GM12878 (cell line): ENCODE data around the gene RNF149. TPM values are rescaled to one million over a fixed set of nuclear protein-coding genes. Genes with fewer than 3 reads are reported as not detected.

ENCODE experiments used
- BHLHE40 ChIP-seq, 2 experiments: fragments of 450-650 bp in 1 of 2; IDR thresholded peaks; 2 replicates each; pipeline ENCODE4 v1.6.1; 2011 to 2017; ENCODE audit warnings: low read depth in 2 of 2, borderline replicate concordance in 1 of 2, improper control_type of control experiment in 1 of 2, low read length in 1 of 2, mild to moderate bottlenecking in 1 of 2
- CBFB ChIP-seq: IDR thresholded peaks from 2 replicates; pipeline ENCODE4 v1.6.1; 2016; ENCODE audit warnings: antibody characterized with exemption, low read depth
- HDAC6 ChIP-seq: fragments of 200-600 bp; sonication (generic); IDR thresholded peaks from one replicate; pipeline ENCODE4 v1.8.0; 2017; ENCODE audit warnings: antibody characterized with exemption; ENCODE audit not compliant: unreplicated experiment
- JUND ChIP-seq: IDR thresholded peaks from 2 replicates; pipeline ENCODE4 v1.6.1; 2012; ENCODE audit warnings: low read depth, mild to moderate bottlenecking, low read length, improper control_type of control experiment, moderate library complexity
- KDM1A ChIP-seq: fragments of 200-600 bp; sonication (generic); IDR thresholded peaks from 2 replicates; pipeline ENCODE4 v1.6.1; 2016; ENCODE audit warnings: borderline replicate concordance
- NFYA ChIP-seq: IDR thresholded peaks from 2 replicates; pipeline ENCODE4 v1.6.1; 2011; ENCODE audit warnings: low read depth, mild to moderate bottlenecking, low read length, improper control_type of control experiment, borderline replicate concordance
- NFYB ChIP-seq: IDR thresholded peaks from 2 replicates; pipeline ENCODE4 v1.6.1; 2011; ENCODE audit warnings: low read depth, mild to moderate bottlenecking, low read length, improper control_type of control experiment, moderate library complexity; ENCODE audit not compliant: insufficient read depth
- NR2C1 ChIP-seq: fragments of 450-650 bp; IDR thresholded peaks from 2 replicates; pipeline ENCODE4 v1.6.1; 2017; ENCODE audit warnings: antibody characterized with exemption, mild to moderate bottlenecking, moderate library complexity
- SUZ12 ChIP-seq: fragments of 200-600 bp; sonication (generic); IDR thresholded peaks from one replicate; pipeline ENCODE4 v1.6.1; 2018; ENCODE audit warnings: antibody characterized with exemption, mild to moderate bottlenecking; ENCODE audit not compliant: unreplicated experiment
- ZNF24 ChIP-seq: fragments of 450-650 bp; IDR thresholded peaks from 2 replicates; pipeline ENCODE4 v1.6.1; 2017; ENCODE audit warnings: antibody characterized with exemption, mild to moderate bottlenecking
- ZSCAN29 ChIP-seq: fragments of 450-650 bp; IDR thresholded peaks from 2 replicates; pipeline ENCODE4 v1.6.1; 2017; ENCODE audit warnings: mild to moderate bottlenecking, moderate library complexity
- polyA plus RNA-seq, 11 experiments: library from polyadenylated mRNA; depleted of rRNA in 4 of 11; unstranded in 6 of 11; stranded (reverse) in 5 of 11; fragments of >200 nt; fragmentation: Nextera tagmentation in 4 of 11; fragmentation: Illumina TruSeq in 1 of 11; extraction: Ambion mirVana in 4 of 11; extraction: Trizol in 1 of 11; gene quantifications; 1 replicate in 1 of 11; 2 replicates in 10 of 11; pipeline versions ENCODE4 v1.2.1 to v1.2.3, GENCODE V29; 2011 to 2016; ENCODE audit warnings: inconsistent platforms in 2 of 11, missing spikeins in 2 of 11, low read depth in 1 of 11
- total RNA-seq, 4 experiments: library from RNA; depleted of rRNA in 3 of 4; stranded (reverse); fragments of >200 nt in 3 of 4; fragmentation: Illumina TruSeq in 1 of 4; extraction: Trizol in 1 of 4; gene quantifications; 2 replicates each; pipeline versions ENCODE4 v1.2.1 to v1.2.3, GENCODE V29; 2013 to 2021
- TF ChIP-seq, protein P1 (sequence below): fragments of 450-650 bp; IDR thresholded peaks from 2 replicates; pipeline ENCODE4 v1.6.1; 2016; ENCODE audit warnings: mild to moderate bottlenecking
- TF ChIP-seq, protein P2 (sequence below): fragments of 450-650 bp; IDR thresholded peaks from 2 replicates; pipeline ENCODE4 v1.6.1; 2018; ENCODE audit warnings: borderline replicate concordance, mild to moderate bottlenecking; ENCODE audit not compliant: partially characterized antibody
- TF ChIP-seq, protein P3 (sequence below): IDR thresholded peaks from 2 replicates; pipeline ENCODE4 v1.6.1; 2012; ENCODE audit warnings: improper control_type of control experiment, low read depth, low read length; ENCODE audit not compliant: insufficient replicate concordance
- TF ChIP-seq, protein P4 (sequence below): fragments of 450-650 bp; conservative IDR thresholded peaks from 2 replicates; pipeline ENCODE4 v1.6.1; 2017; ENCODE audit warnings: mild to moderate bottlenecking, moderate library complexity
- TF ChIP-seq, protein P5 (sequence below): IDR thresholded peaks from 2 replicates; pipeline ENCODE4 v1.6.1; 2011; ENCODE audit warnings: low read depth, mild to moderate bottlenecking, low read length, moderate library complexity, borderline replicate concordance; ENCODE audit errors: extremely low read depth

Gene RNF149
- total and polyA plus RNA-seq, 10 of the 15 experiments (the other 5 are each of a cell fraction or from before 2014, with no cell fraction given), result 5.2 to 38.4 (median 16.3) TPM

DNA sequence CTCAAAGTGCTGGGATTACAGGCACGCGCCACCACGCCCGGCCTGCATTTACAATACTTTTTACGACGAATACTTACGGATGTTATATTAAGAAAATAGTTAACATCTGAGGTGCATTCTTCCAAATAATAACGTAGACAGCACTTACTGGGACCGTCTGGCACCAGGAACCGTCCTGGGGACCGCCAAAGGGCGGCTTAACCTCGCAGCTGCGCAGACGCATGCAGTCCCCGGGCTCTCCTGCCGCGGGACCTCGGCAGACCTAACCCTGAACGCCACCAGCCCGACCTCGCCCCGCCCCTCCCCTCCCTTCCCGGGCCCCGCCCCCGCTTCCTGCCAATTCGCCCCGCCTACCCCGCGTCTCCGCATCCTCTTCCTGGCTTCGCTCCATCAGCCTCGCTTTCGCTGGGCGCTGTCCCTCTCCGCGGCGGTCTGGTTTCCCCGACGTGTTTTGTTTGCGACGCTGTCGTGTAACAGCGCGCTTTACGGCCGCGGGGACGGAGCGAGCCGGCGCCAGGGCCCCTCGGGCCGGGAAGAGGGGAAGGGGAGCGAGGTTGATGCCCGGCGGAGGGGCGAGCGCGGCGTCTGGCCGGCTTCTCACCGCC, 56.0 kb downstream of the RNF149 start, which contains the start of gene CNOT11 (continued):
- TF ChIP-seq, protein P1, sequence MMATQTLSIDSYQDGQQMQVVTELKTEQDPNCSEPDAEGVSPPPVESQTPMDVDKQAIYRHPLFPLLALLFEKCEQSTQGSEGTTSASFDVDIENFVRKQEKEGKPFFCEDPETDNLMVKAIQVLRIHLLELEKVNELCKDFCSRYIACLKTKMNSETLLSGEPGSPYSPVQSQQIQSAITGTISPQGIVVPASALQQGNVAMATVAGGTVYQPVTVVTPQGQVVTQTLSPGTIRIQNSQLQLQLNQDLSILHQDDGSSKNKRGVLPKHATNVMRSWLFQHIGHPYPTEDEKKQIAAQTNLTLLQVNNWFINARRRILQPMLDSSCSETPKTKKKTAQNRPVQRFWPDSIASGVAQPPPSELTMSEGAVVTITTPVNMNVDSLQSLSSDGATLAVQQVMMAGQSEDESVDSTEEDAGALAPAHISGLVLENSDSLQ, result peak; percentile 75
- TF ChIP-seq, protein P2, sequence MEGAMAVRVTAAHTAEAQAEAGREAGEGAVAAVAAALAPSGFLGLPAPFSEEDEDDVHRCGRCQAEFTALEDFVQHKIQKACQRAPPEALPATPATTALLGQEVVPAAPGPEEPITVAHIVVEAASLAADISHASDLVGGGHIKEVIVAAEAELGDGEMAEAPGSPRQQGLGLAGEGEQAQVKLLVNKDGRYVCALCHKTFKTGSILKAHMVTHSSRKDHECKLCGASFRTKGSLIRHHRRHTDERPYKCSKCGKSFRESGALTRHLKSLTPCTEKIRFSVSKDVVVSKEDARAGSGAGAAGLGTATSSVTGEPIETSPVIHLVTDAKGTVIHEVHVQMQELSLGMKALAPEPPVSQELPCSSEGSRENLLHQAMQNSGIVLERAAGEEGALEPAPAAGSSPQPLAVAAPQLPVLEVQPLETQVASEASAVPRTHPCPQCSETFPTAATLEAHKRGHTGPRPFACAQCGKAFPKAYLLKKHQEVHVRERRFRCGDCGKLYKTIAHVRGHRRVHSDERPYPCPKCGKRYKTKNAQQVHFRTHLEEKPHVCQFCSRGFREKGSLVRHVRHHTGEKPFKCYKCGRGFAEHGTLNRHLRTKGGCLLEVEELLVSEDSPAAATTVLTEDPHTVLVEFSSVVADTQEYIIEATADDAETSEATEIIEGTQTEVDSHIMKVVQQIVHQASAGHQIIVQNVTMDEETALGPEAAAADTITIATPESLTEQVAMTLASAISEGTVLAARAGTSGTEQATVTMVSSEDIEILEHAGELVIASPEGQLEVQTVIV, result peak; percentile 99
- TF ChIP-seq BHLHE40 (IDR thresholded peaks at IDR 0.05; ENCODE audit: borderline replicate concordance in 1 of 2, low read depth in 2 of 2, low read length in 1 of 2) (peak in 1 of 2 experiments; percentile 35; a peak in 1 of 4 replicates), NFYA (no peak), JUND (no peak), KDM1A (no peak), NR2C1 (no peak), CBFB (no peak; the same call in 1 of the 2 replicates), ZSCAN29 (no peak), SUZ12 (no peak), NFYB (no peak), ZNF24 (no peak), HDAC6 (no peak)
- TF ChIP-seq, protein P3, sequence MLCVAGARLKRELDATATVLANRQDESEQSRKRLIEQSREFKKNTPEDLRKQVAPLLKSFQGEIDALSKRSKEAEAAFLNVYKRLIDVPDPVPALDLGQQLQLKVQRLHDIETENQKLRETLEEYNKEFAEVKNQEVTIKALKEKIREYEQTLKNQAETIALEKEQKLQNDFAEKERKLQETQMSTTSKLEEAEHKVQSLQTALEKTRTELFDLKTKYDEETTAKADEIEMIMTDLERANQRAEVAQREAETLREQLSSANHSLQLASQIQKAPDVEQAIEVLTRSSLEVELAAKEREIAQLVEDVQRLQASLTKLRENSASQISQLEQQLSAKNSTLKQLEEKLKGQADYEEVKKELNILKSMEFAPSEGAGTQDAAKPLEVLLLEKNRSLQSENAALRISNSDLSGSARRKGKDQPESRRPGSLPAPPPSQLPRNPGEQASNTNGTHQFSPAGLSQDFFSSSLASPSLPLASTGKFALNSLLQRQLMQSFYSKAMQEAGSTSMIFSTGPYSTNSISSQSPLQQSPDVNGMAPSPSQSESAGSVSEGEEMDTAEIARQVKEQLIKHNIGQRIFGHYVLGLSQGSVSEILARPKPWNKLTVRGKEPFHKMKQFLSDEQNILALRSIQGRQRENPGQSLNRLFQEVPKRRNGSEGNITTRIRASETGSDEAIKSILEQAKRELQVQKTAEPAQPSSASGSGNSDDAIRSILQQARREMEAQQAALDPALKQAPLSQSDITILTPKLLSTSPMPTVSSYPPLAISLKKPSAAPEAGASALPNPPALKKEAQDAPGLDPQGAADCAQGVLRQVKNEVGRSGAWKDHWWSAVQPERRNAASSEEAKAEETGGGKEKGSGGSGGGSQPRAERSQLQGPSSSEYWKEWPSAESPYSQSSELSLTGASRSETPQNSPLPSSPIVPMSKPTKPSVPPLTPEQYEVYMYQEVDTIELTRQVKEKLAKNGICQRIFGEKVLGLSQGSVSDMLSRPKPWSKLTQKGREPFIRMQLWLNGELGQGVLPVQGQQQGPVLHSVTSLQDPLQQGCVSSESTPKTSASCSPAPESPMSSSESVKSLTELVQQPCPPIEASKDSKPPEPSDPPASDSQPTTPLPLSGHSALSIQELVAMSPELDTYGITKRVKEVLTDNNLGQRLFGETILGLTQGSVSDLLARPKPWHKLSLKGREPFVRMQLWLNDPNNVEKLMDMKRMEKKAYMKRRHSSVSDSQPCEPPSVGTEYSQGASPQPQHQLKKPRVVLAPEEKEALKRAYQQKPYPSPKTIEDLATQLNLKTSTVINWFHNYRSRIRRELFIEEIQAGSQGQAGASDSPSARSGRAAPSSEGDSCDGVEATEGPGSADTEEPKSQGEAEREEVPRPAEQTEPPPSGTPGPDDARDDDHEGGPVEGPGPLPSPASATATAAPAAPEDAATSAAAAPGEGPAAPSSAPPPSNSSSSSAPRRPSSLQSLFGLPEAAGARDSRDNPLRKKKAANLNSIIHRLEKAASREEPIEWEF, result no peak
- TF ChIP-seq, protein P4, sequence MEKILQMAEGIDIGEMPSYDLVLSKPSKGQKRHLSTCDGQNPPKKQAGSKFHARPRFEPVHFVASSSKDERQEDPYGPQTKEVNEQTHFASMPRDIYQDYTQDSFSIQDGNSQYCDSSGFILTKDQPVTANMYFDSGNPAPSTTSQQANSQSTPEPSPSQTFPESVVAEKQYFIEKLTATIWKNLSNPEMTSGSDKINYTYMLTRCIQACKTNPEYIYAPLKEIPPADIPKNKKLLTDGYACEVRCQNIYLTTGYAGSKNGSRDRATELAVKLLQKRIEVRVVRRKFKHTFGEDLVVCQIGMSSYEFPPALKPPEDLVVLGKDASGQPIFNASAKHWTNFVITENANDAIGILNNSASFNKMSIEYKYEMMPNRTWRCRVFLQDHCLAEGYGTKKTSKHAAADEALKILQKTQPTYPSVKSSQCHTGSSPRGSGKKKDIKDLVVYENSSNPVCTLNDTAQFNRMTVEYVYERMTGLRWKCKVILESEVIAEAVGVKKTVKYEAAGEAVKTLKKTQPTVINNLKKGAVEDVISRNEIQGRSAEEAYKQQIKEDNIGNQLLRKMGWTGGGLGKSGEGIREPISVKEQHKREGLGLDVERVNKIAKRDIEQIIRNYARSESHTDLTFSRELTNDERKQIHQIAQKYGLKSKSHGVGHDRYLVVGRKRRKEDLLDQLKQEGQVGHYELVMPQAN, result no peak
- TF ChIP-seq, protein P5, sequence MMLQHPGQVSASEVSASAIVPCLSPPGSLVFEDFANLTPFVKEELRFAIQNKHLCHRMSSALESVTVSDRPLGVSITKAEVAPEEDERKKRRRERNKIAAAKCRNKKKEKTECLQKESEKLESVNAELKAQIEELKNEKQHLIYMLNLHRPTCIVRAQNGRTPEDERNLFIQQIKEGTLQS, result peak; percentile 82; the same call in 1 of the 2 replicates
